GM12878 (cell line): ENCODE results near the gene SORBS2. TPM values are rescaled to one million over a fixed set of nuclear protein-coding genes. Genes with fewer than 3 reads are reported as not detected.

Source experiments
- ATAC-seq: fragments of 200-7000 bp; cut with Tn5 transposase; 3 replicates; pipeline ENCODE4 v1.9.1; 2020; ENCODE audit warnings: mild to moderate bottlenecking, moderate library complexity
- BruUV-seq: library from RNA; stranded (reverse); fragments of 400-500 nt; replicated peaks from 2 replicates; lab custom pipeline; 2021; lab: Mats Ljungman, UMichigan
- CTCF ChIA-PET: fragments of 300-600 bp; sonication (Branson Sonifier 250); formaldehyde crosslinking; extraction: SDS; loops from one replicate; lab custom pipeline; 2021; ENCODE audit warnings: inconsistent platforms; lab: Yijun Ruan, JAX
- POLR2A ChIA-PET: fragments of 350-600 bp; formaldehyde crosslinking; extraction: SDS; loops from one replicate; lab custom pipeline; 2021; ENCODE audit warnings: inconsistent platforms; lab: Charles Lee
- RAD21 ChIA-PET: fragments of 300-600 bp; sonication (Branson Sonifier 250); formaldehyde crosslinking; loops from one replicate; lab custom pipeline; 2023; ENCODE audit warnings: antibody characterized with exemption; ENCODE audit not compliant: unreplicated experiment; lab: Charles Lee
- SMC1A ChIA-PET: fragments of 300-600 bp; sonication (Branson Sonifier 250); formaldehyde crosslinking; loops from one replicate; lab custom pipeline; 2023; ENCODE audit not compliant: unreplicated experiment, uncharacterized antibody; lab: Charles Lee
- DNase-seq: peaks from one replicate; pipeline ENCODE4 v3.0.0-alpha.2; 2011; ENCODE audit warnings: low read depth, low spot score
- FAIRE-seq: peaks from 3 replicates; lab custom pipeline; 2011; peaks lifted over from hg19 to GRCh38; lab: Jason Lieb, UNC
- H2AFZ ChIP-seq: 2 replicates; pipeline ENCODE4 v1.6.0; 2011; ENCODE audit warnings: low read depth, low read length, control low read depth; ENCODE audit not compliant: control insufficient read depth
- H3K27ac ChIP-seq: 2 replicates; pipeline ENCODE4 v1.5.1; 2011; ENCODE audit warnings: control low read depth; ENCODE audit not compliant: control insufficient read depth, insufficient read depth
- H3K27me3 ChIP-seq, 2 experiments: replicated peaks in 1 of 2; 2 replicates each; pipeline versions ENCODE4 v1.6.0 to v1.6.1; 2011; ENCODE audit warnings: low read length in 1 of 2; ENCODE audit not compliant: control insufficient read depth in 2 of 2, insufficient read depth in 2 of 2
- H3K36me3 ChIP-seq, 2 experiments: 2 replicates each; pipeline ENCODE4 v1.5.1; 2011; ENCODE audit warnings: low read length in 1 of 2; ENCODE audit not compliant: control insufficient read depth in 2 of 2, insufficient read depth in 2 of 2
- H3K4me1 ChIP-seq: 2 replicates; pipeline ENCODE4 v1.6.1; 2011; ENCODE audit warnings: mild to moderate bottlenecking, low read length, moderate library complexity, mixed read lengths; ENCODE audit not compliant: control insufficient read depth, insufficient read depth
- H3K4me2 ChIP-seq: 2 replicates; pipeline ENCODE4 v1.6.0; 2011; ENCODE audit warnings: control low read depth; ENCODE audit not compliant: control insufficient read depth, insufficient read depth
- H3K4me3 ChIP-seq: fragments of 200-600 bp; sonication (generic); 2 replicates; pipeline ENCODE4 v1.5.1; 2016
- H3K79me2 ChIP-seq: 2 replicates; pipeline ENCODE4 v1.6.0; 2011; ENCODE audit warnings: low read length; ENCODE audit not compliant: control insufficient read depth, insufficient read depth
- H3K9ac ChIP-seq: 2 replicates; pipeline ENCODE4 v1.8.0; 2011; ENCODE audit warnings: low read length, control low read depth, mixed read lengths; ENCODE audit not compliant: control insufficient read depth, insufficient read depth
- H3K9me3 ChIP-seq: replicated peaks from 3 replicates; pipeline ENCODE4 v1.5.1; 2011; ENCODE audit warnings: mild to moderate bottlenecking, low read length; ENCODE audit not compliant: control insufficient read depth, insufficient read depth
- H4K20me1 ChIP-seq: 2 replicates; pipeline ENCODE4 v1.6.0; 2011; ENCODE audit not compliant: control insufficient read depth, insufficient read depth
- BCL3 ChIP-seq: IDR thresholded peaks from 2 replicates; pipeline ENCODE4 v1.6.1; 2011; ENCODE audit warnings: borderline replicate concordance, low read depth, mild to moderate bottlenecking, moderate library complexity, low read length; ENCODE audit not compliant: insufficient read depth, poor library complexity, severe bottlenecking
- BHLHE40 ChIP-seq, 2 experiments: fragments of 450-650 bp in 1 of 2; IDR thresholded peaks; 2 replicates each; pipeline ENCODE4 v1.6.1; 2011 to 2017; ENCODE audit warnings: low read depth in 2 of 2, borderline replicate concordance in 1 of 2, improper control_type of control experiment in 1 of 2, low read length in 1 of 2, mild to moderate bottlenecking in 1 of 2
- CBFB ChIP-seq: IDR thresholded peaks from 2 replicates; pipeline ENCODE4 v1.6.1; 2016; ENCODE audit warnings: antibody characterized with exemption, low read depth
- CHD2 ChIP-seq: IDR thresholded peaks from 2 replicates; pipeline ENCODE4 v1.6.1; 2011; ENCODE audit warnings: low read depth, low read length, improper control_type of control experiment, borderline replicate concordance
- E2F8 ChIP-seq: fragments of 450-650 bp; IDR thresholded peaks from 2 replicates; pipeline ENCODE4 v1.6.1; 2018; ENCODE audit warnings: mild to moderate bottlenecking, low read depth, moderate library complexity; ENCODE audit not compliant: partially characterized antibody
- FOXK2 ChIP-seq: fragments of 450-650 bp; IDR thresholded peaks from 2 replicates; pipeline ENCODE4 v1.6.1; 2017; ENCODE audit warnings: mild to moderate bottlenecking, moderate library complexity
- GABPA ChIP-seq: IDR thresholded peaks from 2 replicates; pipeline ENCODE4 v1.6.1; 2014; ENCODE audit warnings: antibody characterized with exemption, low read depth, mild to moderate bottlenecking, inconsistent platforms
- IRF5 ChIP-seq: fragments of 450-650 bp; IDR thresholded peaks from 2 replicates; pipeline ENCODE4 v1.6.1; 2017; ENCODE audit warnings: borderline replicate concordance
- KLF5 ChIP-seq: fragments of 450-650 bp; IDR thresholded peaks from 2 replicates; pipeline ENCODE4 v1.6.1; 2014; ENCODE audit warnings: mild to moderate bottlenecking; ENCODE audit not compliant: partially characterized antibody
- MEF2B ChIP-seq: fragments of 450-650 bp; IDR thresholded peaks from 2 replicates; pipeline ENCODE4 v1.6.1; 2018; ENCODE audit warnings: mild to moderate bottlenecking, moderate library complexity; ENCODE audit not compliant: partially characterized antibody, poor library complexity, severe bottlenecking
- MYC ChIP-seq: IDR thresholded peaks from 2 replicates; pipeline ENCODE4 v1.6.1; 2011; ENCODE audit warnings: mild to moderate bottlenecking, low read length, moderate library complexity, inconsistent platforms; ENCODE audit not compliant: insufficient read depth, insufficient replicate concordance, insufficient read length, severe bottlenecking
- NFYA ChIP-seq: IDR thresholded peaks from 2 replicates; pipeline ENCODE4 v1.6.1; 2011; ENCODE audit warnings: low read depth, mild to moderate bottlenecking, low read length, improper control_type of control experiment, borderline replicate concordance
- RUNX3 ChIP-seq: IDR thresholded peaks from 2 replicates; pipeline ENCODE4 v1.6.1; 2012; ENCODE audit warnings: low read length, inconsistent platforms
- SKIL ChIP-seq: fragments of 450-650 bp; IDR thresholded peaks from 2 replicates; pipeline ENCODE4 v1.6.1; 2017; ENCODE audit warnings: mild to moderate bottlenecking, low read depth, inconsistent platforms; ENCODE audit not compliant: poor library complexity, severe bottlenecking
- SMAD5 ChIP-seq: IDR thresholded peaks from 2 replicates; pipeline ENCODE4 v1.6.1; 2016; ENCODE audit warnings: antibody characterized with exemption, low read depth
- TBL1XR1 ChIP-seq: IDR thresholded peaks from 2 replicates; pipeline ENCODE4 v1.6.1; 2012; ENCODE audit warnings: low read depth, low read length, improper control_type of control experiment
- TCF12 ChIP-seq: IDR thresholded peaks from 2 replicates; pipeline ENCODE4 v1.6.1; 2011; ENCODE audit warnings: low read depth, mild to moderate bottlenecking, low read length
- WGBS: methylation state at CpG from one replicate; pipeline ENCODE4 v1.1.6; 2016; ENCODE audit warnings: low lambda C conversion rate; ENCODE audit not compliant: insufficient replicate concordance, insufficient coverage; ENCODE audit errors: missing lambda C conversion rate; 5-methylcytosine and 5-hydroxymethylcytosine counted together
- in situ Hi-C: fragments of 300-500 bp; cut with MboI; formaldehyde crosslinking; loops from 9 replicates; pipeline ENCODE4 v1.14.3; 2018; ENCODE audit warnings: mixed read lengths
- intact Hi-C: fragments of 100-400 bp; cut with micrococcal nuclease; formaldehyde crosslinking; loops from one replicate; pipeline ENCODE4 v1.14.2; 2022; ENCODE audit not compliant: unreplicated experiment
- polyA plus RNA-seq, 11 experiments: library from polyadenylated mRNA; depleted of rRNA in 4 of 11; unstranded in 6 of 11; stranded (reverse) in 5 of 11; fragments of >200 nt; fragmentation: Nextera tagmentation in 4 of 11; fragmentation: Illumina TruSeq in 1 of 11; extraction: Ambion mirVana in 4 of 11; extraction: Trizol in 1 of 11; gene quantifications; 1 replicate in 1 of 11; 2 replicates in 10 of 11; pipeline versions ENCODE4 v1.2.1 to v1.2.3, GENCODE V29; 2011 to 2016; ENCODE audit warnings: inconsistent platforms in 2 of 11, missing spikeins in 2 of 11, low read depth in 1 of 11
- total RNA-seq, 4 experiments: library from RNA; depleted of rRNA in 3 of 4; stranded (reverse); fragments of >200 nt in 3 of 4; fragmentation: Illumina TruSeq in 1 of 4; extraction: Trizol in 1 of 4; gene quantifications; 2 replicates each; pipeline versions ENCODE4 v1.2.1 to v1.2.3, GENCODE V29; 2013 to 2021

The SORBS2 gene
- total and polyA plus RNA-seq, 10 of the 15 experiments (the other 5 are each of a cell fraction or from before 2014, with no cell fraction given), result 0.06 to 3.0 (median 0.79) TPM

- H3K36me3 ChIP-seq, result no peaks in the 10 kb centered on the region
- no peak overlapping the region for H3K4me2 ChIP-seq
- 42% methylated on average over 3 of the region's 3 CpGs for WGBS
- FAIRE-seq (no peak), ATAC-seq (no peak), DNase-seq (no peak)
- no peak overlapping the region for H3K27ac ChIP-seq
- no peak overlapping the region for H2AFZ ChIP-seq
- no TSS peak for BruUV-seq
- SMC1A ChIA-PET, result no interaction called here
- RAD21 ChIA-PET, result no interaction called here
- POLR2A ChIA-PET, result no interaction called here
- in situ Hi-C loops (no loop called here), intact Hi-C loops (no loop called here)
- no peaks in the 10 kb centered on the region for H3K9me3 ChIP-seq
- H3K79me2 ChIP-seq, result no peaks in the 10 kb centered on the region
- H3K9ac ChIP-seq, result no peak overlapping the region
- H3K27me3 ChIP-seq, result no peaks in the 10 kb centered on the region
- H3K4me1 ChIP-seq, result no peaks in the 10 kb centered on the region; the same call in 1 of the 2 replicates
- CTCF ChIA-PET, result interaction anchor here (0.5 to 0.8 kb wide), 2 partner anchors 61 to 871 kb away, joined by 3 read pairs; no protein-coding TSS in a partner anchor
- H3K4me3 ChIP-seq, result no peak overlapping the region
- no peaks in the 10 kb centered on the region for H4K20me1 ChIP-seq
- TF ChIP-seq NFYA (no peak), TBL1XR1 (no peak), MYC (no peak), MEF2B (no peak), KLF5 (no peak), FOXK2 (no peak), CHD2 (no peak), IRF5 (no peak), TCF12 (no peak), GABPA (no peak), BCL3 (no peak), RUNX3 (no peak), SKIL (no peak), SMAD5 (no peak), BHLHE40 (IDR thresholded peaks at IDR 0.05; ENCODE audit: borderline replicate concordance in 1 of 2, low read depth in 2 of 2, low read length in 1 of 2) (no peak), E2F8 (no peak), CBFB (no peak)
These were observed 63.0 kb downstream of the SORBS2 start for GRCh38 chr4:185748901-185749390.
